Kasumi-1 (cell line): ENCODE data around the gene KRTAP4-3.
"Not testable (repeated sequence)": the region's sequence is repeated elsewhere in the genome, so short reads cannot be mapped to it uniquely, and the experiment has no call there.

ENCODE experiments used
- DNase-seq, 2 experiments: peaks; one replicate each; lab custom pipeline; 2025; lab: John Stamatoyannopoulos, UW

KRTAP4-3 gene

GRCh38 chr17:41168121-41168520 lies at the start of gene KRTAP4-3:
TSS of gene KRTAP4-3 (minus strand) at chr17:41168221. CDS start at chr17:41168172, 49 bp downstream.
- no peak for DNase-seq

- DNase-seq = no peak
Observed at GRCh38 chr17:41215681-41216080, 47.7 kb upstream of the KRTAP4-3 start.

GRCh38 chr17:41212524-41213169 lies 44.6 kb upstream of the KRTAP4-3 start:
- no peak for DNase-seq

- DNase-seq = no peak
Observed at GRCh38 chr17:41211845-41212466, 43.9 kb upstream of the KRTAP4-3 start.

- DNase-seq = no peak
Observed at GRCh38 chr17:41199421-41200078, 31.5 kb upstream of the KRTAP4-3 start.

- DNase-seq = no peak
Observed at GRCh38 chr17:41196068-41196467, 28.0 kb upstream of the KRTAP4-3 start.

GRCh38 chr17:41190328-41190727 lies 22.3 kb upstream of the KRTAP4-3 start:
- DNase-seq = no peak

GRCh38 chr17:41189837-41190318 lies 21.9 kb upstream of the KRTAP4-3 start, which contains the start of gene KRTAP9-1:
TSS of gene KRTAP9-1 (plus strand) at chr17:41189887. CDS start at chr17:41189887, 0 bp downstream.
- DNase-seq = not testable (repeated sequence)

- no peak for DNase-seq
Observed at GRCh38 chr17:41186872-41187271, 18.9 kb upstream of the KRTAP4-3 start.

- DNase-seq = no peak
Observed at GRCh38 chr17:41185001-41185400, 17.0 kb upstream of the KRTAP4-3 start.

GRCh38 chr17:41184480-41184961 lies 16.5 kb upstream of the KRTAP4-3 start, which contains the start of gene KRTAP4-1:
TSS of gene KRTAP4-1 (minus strand) at chr17:41184911. CDS start at chr17:41184854, 57 bp downstream.
- no peak for DNase-seq

GRCh38 chr17:41178843-41179616 lies 11.0 kb upstream of the KRTAP4-3 start:
- no peak for DNase-seq

GRCh38 chr17:41178341-41178740 lies 10.3 kb upstream of the KRTAP4-3 start:
- no peak for DNase-seq

- no peak for DNase-seq
Observed at GRCh38 chr17:41177727-41178271, 9.8 kb upstream of the KRTAP4-3 start, which contains the start of gene KRTAP4-2. TSS of gene KRTAP4-2 (minus strand) at chr17:41178221. CDS start at chr17:41178164, 57 bp downstream.

- no peak for DNase-seq
Observed at GRCh38 chr17:41176744-41177387, 8.8 kb upstream of the KRTAP4-3 start.

GRCh38 chr17:41171886-41172285 lies 3.9 kb upstream of the KRTAP4-3 start:
- DNase-seq = no peak

- DNase-seq = no peak
Observed at GRCh38 chr17:41167561-41167960, 460 bp downstream of the KRTAP4-3 start.

GRCh38 chr17:41163828-41164227 lies 4.2 kb downstream of the KRTAP4-3 start:
- DNase-seq = no peak

- DNase-seq = no peak
Observed at GRCh38 chr17:41160648-41161047, 7.4 kb downstream of the KRTAP4-3 start, which contains the start of gene KRTAP4-4. TSS of gene KRTAP4-4 (minus strand) at chr17:41160748. CDS start at chr17:41160691, 57 bp downstream.

GRCh38 chr17:41160190-41160589 lies 7.8 kb downstream of the KRTAP4-3 start:
- not testable (repeated sequence) for DNase-seq

- DNase-seq = peak in 1 of 2 experiments; percentile 1
Observed at GRCh38 chr17:41153856-41154255, 14.2 kb downstream of the KRTAP4-3 start.
